Coronary artery (tissue), 2 donors: ENCODE results near the gene YWHAB.

Source experiments
- DNase-seq: peaks from one replicate; pipeline ENCODE4 v3.0.0-alpha.2; 2017; ENCODE audit warnings: low spot score
- H3K27ac ChIP-seq, 2 donors: fragments of 200-600 bp; sonication (generic); one replicate each; pipeline ENCODE4 v1.5.1; 2016 to 2019
- H3K4me3 ChIP-seq: fragments of 200-600 bp; sonication (generic); 2 replicates; pipeline ENCODE4 v1.5.1; 2016; ENCODE audit warnings: mild to moderate bottlenecking, moderate library complexity
- CTCF ChIP-seq: fragments of 200-600 bp; sonication (generic); IDR thresholded peaks from one replicate; pipeline ENCODE4 v1.5.1; 2019; ENCODE audit warnings: antibody characterized with exemption

The YWHAB gene

GRCh38 chr20:44843876-44844275 lies 41.6 kb upstream of the YWHAB start:
- no peak for DNase-seq
- Histone ChIP-seq H3K27ac (no peak overlapping the region), H3K4me3 (no peak overlapping the region)
- TF ChIP-seq CTCF = no peak

GRCh38 chr20:44848254-44849015 lies 37.1 kb upstream of the YWHAB start:
- H3K4me3 ChIP-seq = no peak overlapping the region
- no peak overlapping the region for H3K27ac ChIP-seq
- DNase-seq = no peak
- TF ChIP-seq CTCF = no peak

- Histone ChIP-seq H3K4me3 (no peak overlapping the region), H3K27ac (no peak overlapping the region)
- DNase-seq = no peak
- no peak for TF ChIP-seq CTCF
Measured at GRCh38 chr20:44849703-44850102, 35.8 kb upstream of the YWHAB start.

GRCh38 chr20:44850272-44850671 lies 35.2 kb upstream of the YWHAB start:
- TF ChIP-seq CTCF = no peak
- H3K27ac ChIP-seq = no peak overlapping the region
- H3K4me3 ChIP-seq = no peak overlapping the region
- DNase-seq = no peak

- H3K27ac ChIP-seq = no peak overlapping the region
- no peak for TF ChIP-seq CTCF
- H3K4me3 ChIP-seq = no peak overlapping the region
- DNase-seq = no peak
Measured at GRCh38 chr20:44850837-44851236, 34.7 kb upstream of the YWHAB start.

- DNase-seq = no peak
- Histone ChIP-seq H3K4me3 (no peak overlapping the region), H3K27ac (no peak overlapping the region)
- no peak for TF ChIP-seq CTCF
Measured at GRCh38 chr20:44851545-44851944, 34.0 kb upstream of the YWHAB start.

- no peak for DNase-seq
- Histone ChIP-seq H3K27ac (no peak overlapping the region), H3K4me3 (no peak overlapping the region)
- no peak for TF ChIP-seq CTCF
Measured at GRCh38 chr20:44856442-44856841, 29.1 kb upstream of the YWHAB start.
